HepG2 (cell line): ENCODE results near the gene TMF1. TPM values are rescaled to one million over a fixed set of nuclear protein-coding genes. Genes with fewer than 3 reads are reported as not detected.

Experiments
- ATAC-seq: fragments of 200-7000 bp; cut with Tn5 transposase; 3 replicates; pipeline ENCODE4 v1.9.1; 2020; ENCODE audit warnings: mild to moderate bottlenecking, moderate library complexity
- BruUV-seq: library from RNA; stranded (reverse); fragments of 400-500 nt; replicated peaks from 2 replicates; lab custom pipeline; 2021; lab: Mats Ljungman, UMichigan
- CTCF ChIA-PET: fragments of 300-600 bp; formaldehyde crosslinking; extraction: SDS; loops from one replicate; lab custom pipeline; 2021; ENCODE audit warnings: low total read pairs, inconsistent platforms, low intra/inter-chr PET ratio; lab: Yijun Ruan, JAX
- POLR2A ChIA-PET: fragments of 350-600 bp; sonication (Branson Sonifier 250); formaldehyde crosslinking; loops from one replicate; lab custom pipeline; 2020; ENCODE audit warnings: antibody characterized with exemption, inconsistent platforms; lab: Yijun Ruan, JAX
- DNase-seq: peaks from one replicate; pipeline ENCODE4 v3.0.0-alpha.2; 2015; ENCODE audit warnings: low spot score
- FAIRE-seq: peaks from 3 replicates; lab custom pipeline; 2011; peaks lifted over from hg19 to GRCh38; lab: Jason Lieb, UNC
- H2AFZ ChIP-seq: one replicate; pipeline ENCODE4 v1.6.1; 2011; ENCODE audit warnings: low read length, inconsistent platforms
- H3K27ac ChIP-seq: fragments of 300-600 bp; 3 replicates; pipeline ENCODE4 v1.8.0; 2011; ENCODE audit warnings: mixed run types, mild to moderate bottlenecking, mixed read lengths, low read length, inconsistent platforms; ENCODE audit not compliant: insufficient read depth; ENCODE audit errors: extremely low read length
- H3K27me3 ChIP-seq, 2 experiments: fragments of 200-600 bp in 1 of 2; 2 replicates in 1 of 2; 3 replicates in 1 of 2; pipeline versions ENCODE4 v1.6.0 to v1.8.0; 2011; ENCODE audit warnings: low read length in 2 of 2, mild to moderate bottlenecking in 2 of 2, moderate library complexity in 2 of 2, inconsistent platforms in 1 of 2; ENCODE audit not compliant: insufficient read depth in 2 of 2, control insufficient read depth in 1 of 2
- H3K36me3 ChIP-seq, 2 experiments: fragments of 200-600 bp in 1 of 2; replicated peaks in 1 of 2; 2 replicates in 1 of 2; 3 replicates in 1 of 2; pipeline versions ENCODE4 v1.5.1 to v1.8.0; 2011; ENCODE audit warnings: low read length in 2 of 2, inconsistent platforms in 1 of 2; ENCODE audit not compliant: insufficient read depth in 2 of 2, control insufficient read depth in 1 of 2
- H3K4me1 ChIP-seq: 2 replicates; pipeline ENCODE4 v1.5.1; 2012; ENCODE audit warnings: low read length, inconsistent platforms; ENCODE audit not compliant: insufficient read depth
- H3K4me2 ChIP-seq: 2 replicates; pipeline ENCODE4 v1.6.0; 2011; ENCODE audit warnings: low read depth, low read length, inconsistent platforms
- H3K4me3 ChIP-seq, 3 experiments: fragments of 200-600 bp in 1 of 3; sonication (generic), shearing (Covaris generic) in 1 of 3; replicated peaks in 1 of 3; 2 replicates each; pipeline ENCODE4 v1.5.1; 2011 to 2016; ENCODE audit warnings: low read length in 3 of 3, inconsistent platforms in 2 of 3, low read depth in 2 of 3, mild to moderate bottlenecking in 2 of 3, control low read depth in 1 of 3, mixed read lengths in 1 of 3; ENCODE audit not compliant: insufficient read depth in 1 of 3
- H3K79me2 ChIP-seq: one replicate; pipeline ENCODE4 v1.6.1; 2011; ENCODE audit warnings: low read length, inconsistent platforms; ENCODE audit not compliant: insufficient read depth
- H3K9ac ChIP-seq: 2 replicates; pipeline ENCODE4 v1.6.0; 2011; ENCODE audit warnings: mild to moderate bottlenecking, low read depth, low read length, inconsistent platforms; ENCODE audit not compliant: insufficient read depth
- H3K9me3 ChIP-seq: 2 replicates; pipeline ENCODE4 v1.5.1; 2012; ENCODE audit warnings: mild to moderate bottlenecking, low read length
- H4K20me1 ChIP-seq: 2 replicates; pipeline ENCODE4 v1.6.0; 2011; ENCODE audit warnings: inconsistent platforms, mild to moderate bottlenecking, low read length, moderate library complexity; ENCODE audit not compliant: insufficient read depth
- E2F5 ChIP-seq: sonication (generic); formaldehyde crosslinking; conservative IDR thresholded peaks from 2 replicates; pipeline ENCODE4 v1.4.0; 2020; ENCODE audit warnings: missing genetic modification reagents
- MIXL1 ChIP-seq: IDR thresholded peaks from 2 replicates; pipeline ENCODE4 v1.6.1; 2016
- NFYB ChIP-seq: sonication (generic); formaldehyde crosslinking; IDR thresholded peaks from 2 replicates; pipeline ENCODE4 v1.4.0; 2020; ENCODE audit warnings: missing genetic modification reagents
- POLR2AphosphoS2 ChIP-seq: IDR thresholded peaks from 2 replicates; pipeline ENCODE4 v1.6.1; 2011; ENCODE audit warnings: low read depth, low read length, improper control_type of control experiment
- PRDM10 ChIP-seq: sonication (generic); formaldehyde crosslinking; IDR thresholded peaks from 2 replicates; pipeline ENCODE4 v1.4.0; 2020; ENCODE audit warnings: low read depth, missing genetic modification reagents
- PRDM15 ChIP-seq: sonication (generic); formaldehyde crosslinking; IDR thresholded peaks from 2 replicates; pipeline ENCODE4 v1.4.0; 2020; ENCODE audit warnings: missing genetic modification reagents
- SAFB2 ChIP-seq: sonication (generic); formaldehyde crosslinking; IDR thresholded peaks from 2 replicates; pipeline ENCODE4 v1.5.1; 2020; ENCODE audit warnings: missing genetic modification reagents, low read depth, mild to moderate bottlenecking, borderline replicate concordance
- SP4 ChIP-seq: sonication (generic); formaldehyde crosslinking; IDR thresholded peaks from 2 replicates; pipeline ENCODE4 v1.8.1; 2023; ENCODE audit warnings: mild to moderate bottlenecking, missing genetic modification reagents
- ZFP62 ChIP-seq: sonication (generic); formaldehyde crosslinking; IDR thresholded peaks from 2 replicates; pipeline ENCODE4 v1.4.0; 2020; ENCODE audit warnings: missing genetic modification reagents
- ZFX ChIP-seq: sonication (generic); formaldehyde crosslinking; IDR thresholded peaks from 2 replicates; pipeline ENCODE4 v1.4.0; 2020; ENCODE audit warnings: mild to moderate bottlenecking, low read depth, missing genetic modification reagents, moderate library complexity
- ZNF24 ChIP-seq: fragments of 450-650 bp; IDR thresholded peaks from 2 replicates; pipeline ENCODE4 v1.6.1; 2017; ENCODE audit warnings: antibody characterized with exemption, mild to moderate bottlenecking
- ZNF614 ChIP-seq: IDR thresholded peaks from 2 replicates; pipeline ENCODE4 v1.6.1; 2018; ENCODE audit warnings: missing biosample characterization, missing genetic modification reagents, inconsistent platforms, borderline replicate concordance
- ZNF761 ChIP-seq: sonication (generic); formaldehyde crosslinking; conservative IDR thresholded peaks from 2 replicates; pipeline ENCODE4 v1.4.0; 2020; ENCODE audit warnings: mild to moderate bottlenecking, missing genetic modification reagents
- ZNF788 ChIP-seq: sonication (generic); formaldehyde crosslinking; IDR thresholded peaks from 2 replicates; pipeline ENCODE4 v1.5.0; 2020; ENCODE audit warnings: mild to moderate bottlenecking, missing genetic modification reagents, borderline replicate concordance
- ZNF878 ChIP-seq: sonication (generic); formaldehyde crosslinking; IDR thresholded peaks from 2 replicates; pipeline ENCODE4 v1.8.1; 2023; ENCODE audit warnings: mild to moderate bottlenecking, missing genetic modification reagents, moderate library complexity
- ZSCAN9 ChIP-seq: IDR thresholded peaks from 2 replicates; pipeline ENCODE4 v1.6.1; 2016; ENCODE audit warnings: borderline replicate concordance
- in situ Hi-C: cut with HindIII; loops from 2 replicates; pipeline ENCODE4 v1.10.0; 2017; ENCODE audit warnings: low pct_unique_long_range_greater_than_20kb; ENCODE audit not compliant: extremely low pct_ligation_motif_present
- intact Hi-C: fragments of 100-400 bp; cut with micrococcal nuclease; formaldehyde crosslinking; loops from one replicate; pipeline ENCODE4 v1.10.0; 2022; ENCODE audit not compliant: unreplicated experiment
- polyA plus RNA-seq, 8 experiments: library from polyadenylated mRNA; depleted of rRNA in 3 of 8; stranded (reverse) in 7 of 8; unstranded in 1 of 8; fragments of >200 nt; fragmentation: Illumina TruSeq in 4 of 8; extraction: Trizol in 4 of 8; gene quantifications; 2 replicates each; pipeline versions ENCODE4 v1.2.1 to v1.2.3, GENCODE V29; 2011 to 2016; ENCODE audit warnings: low read depth in 4 of 8, missing spikeins in 1 of 8, mixed read lengths in 1 of 8; ENCODE audit not compliant: insufficient read depth in 1 of 8
- total RNA-seq, 5 experiments: library from RNA; depleted of rRNA; stranded (reverse); fragments of >200 nt; fragmentation: Illumina TruSeq; extraction: Trizol; gene quantifications; 2 replicates each; pipeline ENCODE4 v1.2.3, GENCODE V29; 2016; ENCODE audit warnings: low read depth in 1 of 5

Gene TMF1
- total and polyA plus RNA-seq, 2 of the 13 experiments (the other 11 are each of a cell fraction or from before 2014, with no cell fraction given): 12.1 to 38.4 TPM

GRCh38 chr3:69084326-69085167 is 32.4 kb upstream of the TMF1 start, which contains the start of gene ARL6IP5 (continued):
- TF ChIP-seq NFYB (no peak; the same call in 1 of the 2 replicates), SAFB2 (CRISPR knock-in tag) (no peak), MIXL1 (CRISPR knock-in tag) (0 out of 2 replicates have a peak, but pooled peaks have one; percentile 30), POLR2AphosphoS2 (no peak), SP4 (CRISPR knock-in tag) (no peak), ZNF788 (CRISPR knock-in tag) (no peak; the same call in 1 of the 2 replicates), PRDM15 (no peak), ZNF878 (CRISPR knock-in tag) (no peak), ZNF761 (no peak)

- Histone ChIP-seq H3K27ac (no peak overlapping the region), H2AFZ (no peak overlapping the region), H3K27me3 (no peaks in the 10 kb centered on the region; a peak in 1 of 5 replicates), H3K9ac (no peak overlapping the region), H3K36me3 (no peaks in the 10 kb centered on the region), H3K4me1 (peaks cover 70% of the 10 kb centered on the region), H3K9me3 (no peaks in the 10 kb centered on the region), H3K4me3 (no peak overlapping the region), H4K20me1 (no peaks in the 10 kb centered on the region), H3K4me2 (no peak overlapping the region), H3K79me2 (peaks cover 28% of the 10 kb centered on the region)
- intact Hi-C loops: no loop called here
- in situ Hi-C loops: no loop called here
- DNase-seq: no peak
- no peak for FAIRE-seq
- ChIA-PET POLR2A (no interaction called here), CTCF (no interaction called here)
- BruUV-seq: no TSS peak
- no peak for ATAC-seq
- TF ChIP-seq ZNF24 (no peak), ZNF761 (no peak), E2F5 (no peak), ZFX (CRISPR knock-in tag) (no peak), ZNF614 (CRISPR knock-in tag) (no peak), ZSCAN9 (CRISPR knock-in tag) (no peak), ZFP62 (no peak), PRDM10 (CRISPR knock-in tag) (no peak)
These were observed 30.7 kb upstream of the TMF1 start for GRCh38 chr3:69082805-69083204.
